Endometrial microvascular endothelial cells (primary cell): ENCODE results near the gene BBX. TPM values are rescaled to one million over a fixed set of nuclear protein-coding genes. Genes with fewer than 3 reads are reported as not detected.

Experiments used
- in situ Hi-C: cut with HindIII; loops from 2 replicates; pipeline ENCODE4 v1.10.0; 2017; ENCODE audit warnings: low sequenced_read_pairs, low pct_unique_long_range_greater_than_20kb; ENCODE audit errors: inconsistent ontology term
- total RNA-seq: library from RNA; depleted of rRNA; stranded (reverse); fragments of >200 nt; gene quantifications from one replicate; pipeline ENCODE4 v1.2.3, GENCODE V29; 2015; ENCODE audit errors: inconsistent ontology term

Gene BBX
- total RNA-seq, 1 donor from 2014 or later: 20.4 TPM

GRCh38 chr3:107590786-107591185 lies 68.0 kb downstream of the BBX start:
- in situ Hi-C loops: no loop called here

GRCh38 chr3:107592073-107592472 lies 69.3 kb downstream of the BBX start:
- in situ Hi-C loops: no loop called here

- in situ Hi-C loops: no loop called here
These were observed 72.1 kb downstream of the BBX start for GRCh38 chr3:107594870-107595269.

GRCh38 chr3:107596639-107597038 lies 73.9 kb downstream of the BBX start:
- in situ Hi-C loops: no loop called here

DNA sequence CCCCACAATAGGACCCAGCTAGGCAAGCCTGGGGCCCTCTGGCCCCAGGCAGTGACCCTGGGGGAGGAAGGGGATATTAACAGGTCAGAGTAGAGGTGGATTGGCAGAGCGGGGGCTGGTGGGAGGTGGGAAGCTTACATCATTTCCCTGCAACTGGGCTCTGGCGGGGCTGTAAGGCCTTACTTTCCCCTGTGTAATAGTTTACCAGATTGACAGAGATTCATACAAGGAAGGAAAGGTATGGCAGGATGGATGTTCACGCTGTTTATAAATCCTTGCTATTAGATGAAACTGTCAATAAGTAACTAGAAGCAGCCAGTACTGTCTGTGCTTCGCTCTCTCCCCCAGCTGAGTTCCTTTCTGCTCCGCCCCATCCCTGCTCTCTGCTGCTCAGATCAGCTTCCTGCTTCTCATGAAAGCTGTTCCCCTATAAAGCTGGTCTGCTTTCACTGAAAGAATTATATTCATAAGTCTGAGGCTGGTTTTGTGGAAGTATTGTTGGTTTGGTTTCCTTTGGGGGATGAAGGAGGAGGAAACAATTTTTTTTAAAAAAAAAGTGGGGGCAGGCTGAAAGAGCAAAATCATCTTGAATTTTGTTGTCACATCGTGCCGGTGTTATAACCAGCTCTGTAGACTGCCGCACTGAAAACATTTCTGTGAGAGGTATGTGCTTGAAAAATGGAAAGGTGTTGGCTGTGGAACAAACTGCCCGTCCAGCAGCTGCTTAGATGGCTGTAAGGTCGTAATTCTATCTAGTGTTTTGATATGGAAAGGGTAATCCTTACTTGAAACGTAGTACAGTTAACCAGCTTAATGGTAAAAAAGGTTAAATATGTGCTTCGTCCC lies 76.4 kb downstream of the BBX start:
- in situ Hi-C loops: no loop called here

DNA sequence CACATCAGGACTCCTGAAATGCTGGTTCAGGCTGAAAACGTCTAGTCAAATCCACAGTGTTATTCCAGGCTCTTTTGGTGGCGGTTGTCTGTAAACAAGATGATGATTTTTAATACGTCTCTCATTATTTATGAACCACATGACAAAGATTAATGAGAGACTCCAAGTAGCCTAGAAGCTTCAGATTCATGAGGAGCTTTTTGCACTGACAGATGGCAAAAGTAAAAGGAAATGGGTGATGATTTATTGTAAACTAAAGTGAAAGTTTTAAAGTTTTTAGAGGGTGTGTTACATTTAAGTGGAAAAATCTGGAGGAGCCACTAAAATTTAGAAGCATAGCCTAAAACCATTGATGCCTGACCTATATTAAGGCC lies 77.0 kb downstream of the BBX start:
- in situ Hi-C loops: no loop called here

DNA sequence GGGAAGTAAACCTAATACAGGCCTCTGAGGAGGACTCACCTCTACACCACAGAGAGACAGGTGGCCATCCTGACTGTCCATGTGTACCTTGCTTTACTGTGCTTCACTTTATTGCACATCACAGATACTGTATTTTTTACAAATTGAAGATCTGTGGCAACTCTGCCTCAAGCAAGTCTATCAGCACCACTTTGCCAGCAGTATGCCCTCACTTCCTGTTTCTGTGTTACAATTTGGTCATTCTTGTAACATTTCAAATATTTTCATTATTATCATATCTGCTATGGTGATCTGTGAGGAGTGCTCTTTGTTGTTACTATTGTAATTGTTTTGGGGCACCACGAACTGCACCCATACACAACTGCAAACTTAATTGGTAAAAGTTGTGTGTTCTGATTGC lies 78.0 kb downstream of the BBX start:
- in situ Hi-C loops: no loop called here

DNA sequence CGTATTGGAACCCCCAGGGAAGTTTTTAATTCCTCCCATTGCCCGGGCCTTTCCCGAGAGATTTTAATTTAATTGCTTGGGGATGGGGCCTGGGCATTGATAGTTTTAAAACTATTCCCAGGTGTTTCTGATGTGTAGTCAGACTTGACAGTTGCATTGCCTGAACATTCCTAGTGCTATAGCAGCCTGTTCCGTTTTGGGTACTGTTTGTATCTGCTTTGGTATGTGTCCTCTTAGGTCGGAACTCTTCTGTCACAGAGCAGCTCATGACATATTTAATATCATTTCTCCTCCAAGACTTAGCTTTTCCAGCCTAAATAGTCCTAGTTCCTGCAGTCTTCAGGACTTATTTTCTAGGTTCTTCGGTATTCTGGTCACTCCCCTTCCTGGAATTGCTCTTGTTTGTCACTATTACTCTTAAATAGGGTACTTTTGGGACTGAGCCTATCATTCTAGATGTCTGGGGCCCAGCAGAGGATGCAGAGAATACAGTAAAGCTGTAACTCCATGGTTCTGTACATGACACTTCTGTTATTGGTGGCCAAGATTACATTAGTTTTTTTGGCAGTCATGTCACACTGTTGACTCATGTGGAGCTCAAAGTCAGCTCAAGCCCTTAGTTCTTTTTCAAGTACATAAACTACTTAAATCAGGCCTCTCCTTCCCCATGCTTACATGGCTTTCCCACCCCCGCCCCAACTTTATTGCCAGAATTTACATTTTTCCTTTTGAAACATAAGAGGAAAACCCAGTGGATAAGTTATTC lies 81.5 kb downstream of the BBX start:
- in situ Hi-C loops: no loop called here

DNA sequence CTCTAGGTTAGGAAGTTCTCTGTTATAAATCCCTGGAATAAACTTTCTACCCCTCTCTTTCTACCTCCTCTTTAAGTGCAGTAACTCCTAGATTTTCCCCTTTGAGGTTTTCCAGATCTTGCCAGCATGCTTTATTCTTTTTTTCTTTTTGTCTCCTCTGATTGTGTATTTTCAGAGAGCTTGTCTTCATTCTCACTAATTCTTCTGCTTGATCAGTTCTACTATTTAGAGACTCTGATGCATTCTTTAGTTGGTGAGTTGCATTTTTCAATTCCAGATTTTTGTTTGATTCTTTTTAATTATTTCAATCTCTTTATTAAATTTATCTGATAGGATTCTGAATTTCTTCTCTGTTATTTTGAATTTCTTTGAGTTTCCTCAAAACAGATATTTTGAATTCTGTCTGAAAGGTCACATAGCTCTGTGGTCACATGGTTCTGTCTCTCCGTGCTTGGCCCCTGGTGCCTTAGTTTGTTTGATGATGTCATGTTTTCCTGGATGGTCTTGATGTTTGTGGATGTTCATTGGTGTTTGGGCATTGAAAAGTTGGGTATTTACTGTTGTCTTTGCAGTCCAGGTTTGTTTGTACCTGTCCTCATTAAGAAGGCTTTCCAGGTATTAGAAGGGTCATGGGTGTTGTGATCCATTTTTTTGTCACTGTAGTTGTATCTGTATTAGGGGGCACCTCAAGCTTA lies 89.2 kb downstream of the BBX start:
- in situ Hi-C loops: no loop called here

- in situ Hi-C loops: no loop called here
These were observed 89.9 kb downstream of the BBX start for GRCh38 chr3:107612664-107613084.

DNA sequence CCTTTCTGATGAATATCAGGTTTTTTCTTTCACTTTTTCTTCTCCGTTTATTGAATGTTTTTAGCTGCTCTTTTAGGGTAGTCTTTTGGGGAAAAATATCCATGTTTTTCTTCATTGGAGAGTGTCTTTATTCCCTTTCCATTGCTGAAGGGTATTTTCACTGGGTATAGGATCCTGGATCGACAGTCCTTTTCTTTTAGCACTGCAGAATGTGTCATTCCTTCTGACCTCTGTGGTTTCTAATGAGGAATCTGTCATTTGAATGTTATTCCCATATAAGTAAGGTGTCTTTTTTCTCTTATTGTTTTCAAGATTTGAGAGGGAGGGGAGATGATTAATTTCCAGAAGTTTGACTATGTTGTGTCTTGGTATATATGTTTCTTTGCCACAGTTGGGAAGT lies 96.8 kb downstream of the BBX start:
- in situ Hi-C loops: no loop called here

GRCh38 chr3:107620534-107620933 lies 97.8 kb downstream of the BBX start:
- in situ Hi-C loops: no loop called here

DNA sequence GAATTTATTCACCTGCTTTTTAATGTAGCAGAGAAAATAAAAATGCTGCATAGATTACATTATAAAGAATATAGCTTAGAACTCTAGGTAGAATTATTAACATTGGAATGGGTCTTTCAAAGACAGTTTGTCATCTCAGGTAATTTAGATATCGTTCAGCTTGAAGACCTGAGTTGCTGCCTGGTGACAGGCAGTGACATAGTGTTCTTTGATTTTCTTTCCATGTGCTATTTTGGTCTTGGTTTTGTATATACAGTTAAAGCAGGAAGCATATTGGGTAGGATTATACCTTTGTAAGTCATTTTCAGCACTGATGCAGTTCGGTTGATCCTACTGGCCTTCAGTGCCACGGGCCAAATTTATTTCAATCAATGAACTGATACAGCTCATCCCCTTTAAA lies 98.7 kb downstream of the BBX start:
- in situ Hi-C loops: no loop called here

- in situ Hi-C loops: no loop called here
These were observed 105.3 kb downstream of the BBX start for GRCh38 chr3:107627962-107628542.

DNA sequence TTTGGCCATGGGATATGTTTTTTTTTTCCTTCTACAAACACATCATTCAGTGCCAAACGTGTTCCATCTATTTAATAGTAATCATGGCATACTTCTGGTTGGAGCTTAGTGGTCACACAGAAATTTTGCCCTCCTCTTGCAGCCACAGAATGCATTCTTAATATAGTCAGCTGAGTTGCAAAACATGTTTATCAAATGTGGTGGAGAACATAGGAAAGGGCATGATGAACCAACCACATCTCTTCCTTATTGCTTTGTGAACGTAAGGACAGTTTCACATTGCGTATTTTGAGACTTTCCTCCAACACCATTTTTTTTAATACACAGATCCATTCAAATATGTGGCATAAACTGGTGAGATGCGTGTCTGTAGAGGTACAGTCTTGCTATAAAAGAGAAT lies 106.8 kb downstream of the BBX start:
- in situ Hi-C loops: no loop called here

- in situ Hi-C loops: no loop called here
These were observed 108.0 kb downstream of the BBX start for GRCh38 chr3:107630779-107631178.

- in situ Hi-C loops: no loop called here
These were observed 109.8 kb downstream of the BBX start for GRCh38 chr3:107632576-107632975.

DNA sequence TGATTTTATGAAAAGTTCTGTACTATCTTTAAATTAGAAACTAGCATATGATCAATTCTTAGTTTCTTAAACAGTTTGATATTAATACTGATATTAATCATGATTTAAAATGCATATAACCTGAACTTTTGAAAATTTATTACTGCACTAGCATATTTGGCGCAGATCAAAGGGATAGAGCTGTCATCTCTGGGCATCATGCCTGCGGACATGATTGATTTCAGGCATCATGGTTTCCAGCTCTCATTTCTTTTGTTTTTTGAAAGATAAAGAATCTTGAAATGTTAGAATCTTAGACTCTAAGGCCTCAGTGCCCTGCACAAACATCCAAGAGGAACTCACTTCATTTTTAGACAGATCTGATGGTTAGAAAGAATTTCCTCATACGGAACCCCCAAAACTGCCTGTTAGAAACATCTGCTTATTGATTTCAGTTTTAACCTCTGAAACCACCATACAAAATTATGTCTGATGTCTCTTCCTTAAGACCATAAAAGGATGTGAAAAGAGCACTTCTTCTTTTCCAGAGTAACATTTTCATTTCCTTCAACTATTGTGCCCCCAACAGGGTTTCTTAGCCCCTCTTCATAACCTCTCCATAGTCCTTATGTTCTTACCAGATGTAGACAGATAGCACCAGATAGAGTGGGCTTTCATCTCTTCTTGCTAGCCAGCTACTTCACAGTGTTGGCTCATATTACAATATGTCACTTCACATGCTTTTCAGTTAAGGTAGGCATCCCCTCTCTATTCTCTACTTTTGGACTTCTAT lies 110.8 kb downstream of the BBX start:
- in situ Hi-C loops: no loop called here

DNA sequence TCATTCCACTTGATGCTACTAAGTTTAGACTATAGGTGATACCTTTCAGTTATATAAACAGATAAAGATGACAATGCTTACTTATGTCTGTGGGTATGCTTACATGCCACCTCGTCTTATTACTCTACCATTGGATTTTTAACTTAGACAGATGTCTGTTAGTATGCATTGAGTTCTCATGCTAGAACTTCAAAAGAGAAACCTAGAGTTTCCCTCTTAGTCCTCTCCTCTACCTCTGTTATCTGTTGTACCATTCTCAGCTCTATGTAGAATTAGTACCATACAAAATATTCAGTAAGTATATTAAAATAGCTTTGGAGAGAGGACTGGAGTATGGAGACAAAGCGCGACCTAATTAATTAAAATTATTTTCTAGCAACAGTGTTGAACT lies 111.3 kb downstream of the BBX start:
- in situ Hi-C loops: no loop called here
